Liver (tissue), 9 donors: ENCODE measurements around the gene NINJ1. TPM values are rescaled to one million over a fixed set of nuclear protein-coding genes. Genes with fewer than 3 reads are reported as not detected.

Source experiments
- DNase-seq: peaks from one replicate; pipeline ENCODE4 v3.0.0-alpha.2; 2017; ENCODE audit warnings: low spot score
- H3K27ac ChIP-seq, 2 donors: one replicate each; pipeline ENCODE4 v1.7.0; 2013; ENCODE audit warnings: inconsistent platforms in 2 of 2, low read length in 2 of 2, control low read depth in 1 of 2, low read depth in 1 of 2, mild to moderate bottlenecking in 1 of 2
- H3K27me3 ChIP-seq, 4 donors: one replicate each; pipeline versions ENCODE4 v1.6.1 to v1.7.0; 2013; ENCODE audit warnings: low read length in 3 of 4, inconsistent platforms in 1 of 4, mild to moderate bottlenecking in 1 of 4, moderate library complexity in 1 of 4; ENCODE audit not compliant: control insufficient read depth in 4 of 4, insufficient read depth in 4 of 4
- H3K36me3 ChIP-seq, 4 donors: one replicate each; pipeline versions ENCODE4 v1.6.1 to v1.7.0; 2013; ENCODE audit warnings: low read length in 3 of 4, mild to moderate bottlenecking in 3 of 4, low read depth in 1 of 4, moderate library complexity in 1 of 4; ENCODE audit not compliant: control insufficient read depth in 4 of 4, insufficient read depth in 3 of 4
- H3K4me1 ChIP-seq, 4 donors: one replicate each; pipeline versions ENCODE4 v1.6.1 to v1.7.0; 2013; ENCODE audit warnings: low read length in 3 of 4, mild to moderate bottlenecking in 3 of 4, moderate library complexity in 1 of 4; ENCODE audit not compliant: control insufficient read depth in 4 of 4, insufficient read depth in 4 of 4
- H3K4me3 ChIP-seq, 3 donors: one replicate each; pipeline versions ENCODE4 v1.6.1 to v1.7.0; 2013; ENCODE audit warnings: low read length in 3 of 3, control low read depth in 1 of 3, low read depth in 1 of 3, mild to moderate bottlenecking in 1 of 3
- H3K9ac ChIP-seq, 2 donors: one replicate each; pipeline ENCODE4 v1.7.0; 2013; ENCODE audit warnings: low read length in 2 of 2, mild to moderate bottlenecking in 2 of 2, moderate library complexity in 2 of 2, control low read depth in 1 of 2, low read depth in 1 of 2
- H3K9me3 ChIP-seq, 4 donors: one replicate each; pipeline versions ENCODE4 v1.6.1 to v1.7.0; 2013; ENCODE audit warnings: low read length in 3 of 4; ENCODE audit not compliant: control insufficient read depth in 4 of 4
- FOXA1 ChIP-seq: IDR thresholded peaks from 2 replicates; pipeline ENCODE4 v1.6.1; 2016; ENCODE audit warnings: antibody characterized with exemption
- FOXA2 ChIP-seq: IDR thresholded peaks from 2 replicates; pipeline ENCODE4 v1.6.1; 2016; ENCODE audit warnings: antibody characterized with exemption
- GABPA ChIP-seq, 2 donors: IDR thresholded peaks in 1 of 2; conservative IDR thresholded peaks in 1 of 2; 2 replicates each; pipeline ENCODE4 v1.6.1; 2016; ENCODE audit warnings: antibody characterized with exemption in 2 of 2, mild to moderate bottlenecking in 1 of 2, moderate library complexity in 1 of 2
- HNF4A ChIP-seq, 2 donors: conservative IDR thresholded peaks; 2 replicates each; pipeline ENCODE4 v1.6.1; 2016; ENCODE audit warnings: antibody characterized with exemption in 2 of 2, mild to moderate bottlenecking in 2 of 2
- HNF4G ChIP-seq: IDR thresholded peaks from 2 replicates; pipeline ENCODE4 v1.6.1; 2016; ENCODE audit warnings: antibody characterized with exemption
- JUND ChIP-seq, 2 donors: IDR thresholded peaks; 2 replicates each; pipeline ENCODE4 v1.6.1; 2016; ENCODE audit warnings: antibody characterized with exemption in 2 of 2
- NR2F2 ChIP-seq: IDR thresholded peaks from 2 replicates; pipeline ENCODE4 v1.6.1; 2016; ENCODE audit warnings: antibody characterized with exemption
- RAD21 ChIP-seq, 2 donors: IDR thresholded peaks; 2 replicates each; pipeline ENCODE4 v1.6.1; 2016; ENCODE audit warnings: antibody characterized with exemption in 2 of 2, mild to moderate bottlenecking in 2 of 2
- REST ChIP-seq: IDR thresholded peaks from 2 replicates; pipeline ENCODE4 v1.6.1; 2016; ENCODE audit warnings: antibody characterized with exemption, mild to moderate bottlenecking
- RXRA ChIP-seq, 2 donors: IDR thresholded peaks; 2 replicates each; pipeline ENCODE4 v1.6.1; 2017 to 2018; ENCODE audit warnings: antibody characterized with exemption in 2 of 2, mild to moderate bottlenecking in 1 of 2
- SP1 ChIP-seq: IDR thresholded peaks from 2 replicates; pipeline ENCODE4 v1.6.1; 2018; ENCODE audit warnings: antibody characterized with exemption, mild to moderate bottlenecking
- TAF1 ChIP-seq: conservative IDR thresholded peaks from 2 replicates; pipeline ENCODE4 v1.6.1; 2016; ENCODE audit warnings: antibody characterized with exemption, mild to moderate bottlenecking
- YY1 ChIP-seq: IDR thresholded peaks from 2 replicates; pipeline ENCODE4 v1.6.1; 2016; ENCODE audit warnings: antibody characterized with exemption, mild to moderate bottlenecking
- ZBTB33 ChIP-seq: IDR thresholded peaks from 2 replicates; pipeline ENCODE4 v1.6.1; 2016; ENCODE audit warnings: antibody characterized with exemption
- WGBS: extraction: QIAGEN DNeasy Blood & Tissue Kit; methylation state at CpG from one replicate; pipeline ENCODE4 v1.1.7; 2013; 5-methylcytosine and 5-hydroxymethylcytosine counted together
- polyA plus RNA-seq, 2 donors: library from polyadenylated mRNA; stranded (reverse) in 1 of 2; unstranded in 1 of 2; fragments of 200-250 nt in 1 of 2; fragments of >200 nt in 1 of 2; fragmentation: Nextera tagmentation in 1 of 2; extraction: Ambion mirVana in 1 of 2; gene quantifications; one replicate each; pipeline versions ENCODE4 v1.2.1 to v1.2.3, GENCODE V29; 2013 to 2015
- total RNA-seq, 2 donors: library from RNA; depleted of rRNA; stranded (reverse); fragments of >200 nt; gene quantifications; one replicate each; pipeline ENCODE4 v1.2.3, GENCODE V29; 2014
- TF ChIP-seq, protein P1 (sequence below): IDR thresholded peaks from 2 replicates; pipeline ENCODE4 v1.6.1; 2016; ENCODE audit warnings: antibody characterized with exemption
- TF ChIP-seq, protein P2 (sequence below): IDR thresholded peaks from 2 replicates; pipeline ENCODE4 v1.6.1; 2016; ENCODE audit warnings: antibody characterized with exemption
- TF ChIP-seq, protein P3 (sequence below): fragments of 150-350 bp; IDR thresholded peaks from 2 replicates; pipeline ENCODE4 v1.5.1; 2017; ENCODE audit warnings: improper control_type of control experiment, low read depth, low read length; ENCODE audit not compliant: missing input control
- donor health status: healthy.
- donor health status: healthy.
- donor health status: healthy.
- donor health status: healthy.
- donor health status: healthy.

The NINJ1 gene
- total and polyA plus RNA-seq, 4 donors, result 31.2 to 72.1 (median 55.2) TPM

DNA sequence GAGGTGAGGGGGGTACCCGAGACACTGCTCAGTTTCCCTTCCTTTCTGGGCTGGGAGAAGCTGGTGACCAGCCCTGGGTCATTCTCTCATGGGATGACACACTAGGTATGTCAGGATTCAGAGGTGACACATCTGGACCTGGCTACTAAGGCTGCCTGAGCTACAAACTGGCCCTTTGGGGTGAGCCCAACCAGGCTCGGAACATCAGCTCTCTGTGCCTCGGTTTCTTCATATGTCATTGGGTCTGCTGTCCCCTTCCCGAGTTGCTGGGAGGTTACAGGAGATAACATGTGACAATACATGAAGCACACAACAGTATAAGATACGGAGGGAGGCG is 26.3 kb downstream of the NINJ1 start:
- H3K9ac ChIP-seq, result no peak overlapping the region
- TF ChIP-seq REST, result no peak
- TF ChIP-seq RAD21 (IDR thresholded peaks at IDR 0.05), result no peak
- TF ChIP-seq, protein P1, sequence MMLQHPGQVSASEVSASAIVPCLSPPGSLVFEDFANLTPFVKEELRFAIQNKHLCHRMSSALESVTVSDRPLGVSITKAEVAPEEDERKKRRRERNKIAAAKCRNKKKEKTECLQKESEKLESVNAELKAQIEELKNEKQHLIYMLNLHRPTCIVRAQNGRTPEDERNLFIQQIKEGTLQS, result no peak
- no peak for TF ChIP-seq TAF1
- TF ChIP-seq ZBTB33, result no peak
- no peak for TF ChIP-seq YY1
- TF ChIP-seq JUND (IDR thresholded peaks at IDR 0.05), result no peak
- no peak for TF ChIP-seq NR2F2
- no peak for TF ChIP-seq GABPA (IDR thresholded peaks at IDR 0.05 in 1 of 2, conservative IDR thresholded peaks at IDR 0.05 in 1 of 2)
- no peak for TF ChIP-seq FOXA2
- TF ChIP-seq SP1, result no peak
- TF ChIP-seq HNF4G, result no peak
- TF ChIP-seq, protein P2, sequence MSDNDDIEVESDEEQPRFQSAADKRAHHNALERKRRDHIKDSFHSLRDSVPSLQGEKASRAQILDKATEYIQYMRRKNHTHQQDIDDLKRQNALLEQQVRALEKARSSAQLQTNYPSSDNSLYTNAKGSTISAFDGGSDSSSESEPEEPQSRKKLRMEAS, result no peak
- no peak for TF ChIP-seq RXRA (IDR thresholded peaks at IDR 0.05)
- TF ChIP-seq, protein P3, sequence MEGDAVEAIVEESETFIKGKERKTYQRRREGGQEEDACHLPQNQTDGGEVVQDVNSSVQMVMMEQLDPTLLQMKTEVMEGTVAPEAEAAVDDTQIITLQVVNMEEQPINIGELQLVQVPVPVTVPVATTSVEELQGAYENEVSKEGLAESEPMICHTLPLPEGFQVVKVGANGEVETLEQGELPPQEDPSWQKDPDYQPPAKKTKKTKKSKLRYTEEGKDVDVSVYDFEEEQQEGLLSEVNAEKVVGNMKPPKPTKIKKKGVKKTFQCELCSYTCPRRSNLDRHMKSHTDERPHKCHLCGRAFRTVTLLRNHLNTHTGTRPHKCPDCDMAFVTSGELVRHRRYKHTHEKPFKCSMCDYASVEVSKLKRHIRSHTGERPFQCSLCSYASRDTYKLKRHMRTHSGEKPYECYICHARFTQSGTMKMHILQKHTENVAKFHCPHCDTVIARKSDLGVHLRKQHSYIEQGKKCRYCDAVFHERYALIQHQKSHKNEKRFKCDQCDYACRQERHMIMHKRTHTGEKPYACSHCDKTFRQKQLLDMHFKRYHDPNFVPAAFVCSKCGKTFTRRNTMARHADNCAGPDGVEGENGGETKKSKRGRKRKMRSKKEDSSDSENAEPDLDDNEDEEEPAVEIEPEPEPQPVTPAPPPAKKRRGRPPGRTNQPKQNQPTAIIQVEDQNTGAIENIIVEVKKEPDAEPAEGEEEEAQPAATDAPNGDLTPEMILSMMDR, result no peak
- no peak for TF ChIP-seq FOXA1
- TF ChIP-seq HNF4A (conservative IDR thresholded peaks at IDR 0.05), result no peak
- H3K36me3 ChIP-seq, result peaks cover 0 to 4% (median 0%) of the 10 kb centered on the region in 4 donors
- WGBS, result 93% methylated on average over 6 of the region's 6 CpGs
- H3K9me3 ChIP-seq, result no peaks in the 10 kb centered on the region
- no peaks in the 10 kb centered on the region for H3K27me3 ChIP-seq
- no peak for DNase-seq
- peaks cover 0 to 5% (median 0%) of the 10 kb centered on the region in 4 donors for H3K4me1 ChIP-seq
- H3K4me3 ChIP-seq, result no peak overlapping the region
- H3K27ac ChIP-seq, result no peak overlapping the region
